GM19438 (cell line): ENCODE data around the gene GNA12.
"Not testable (repeated sequence)": the region's sequence is repeated elsewhere in the genome, so short reads cannot be mapped to it uniquely, and the experiment has no call there.

Experiments
- ATAC-seq: cut with Tn5 transposase; IDR thresholded peaks from one replicate; pipeline ENCODE4 v1.9.1; 2021; ENCODE audit warnings: low read depth; ENCODE audit not compliant: unreplicated experiment

Gene GNA12

DNA sequence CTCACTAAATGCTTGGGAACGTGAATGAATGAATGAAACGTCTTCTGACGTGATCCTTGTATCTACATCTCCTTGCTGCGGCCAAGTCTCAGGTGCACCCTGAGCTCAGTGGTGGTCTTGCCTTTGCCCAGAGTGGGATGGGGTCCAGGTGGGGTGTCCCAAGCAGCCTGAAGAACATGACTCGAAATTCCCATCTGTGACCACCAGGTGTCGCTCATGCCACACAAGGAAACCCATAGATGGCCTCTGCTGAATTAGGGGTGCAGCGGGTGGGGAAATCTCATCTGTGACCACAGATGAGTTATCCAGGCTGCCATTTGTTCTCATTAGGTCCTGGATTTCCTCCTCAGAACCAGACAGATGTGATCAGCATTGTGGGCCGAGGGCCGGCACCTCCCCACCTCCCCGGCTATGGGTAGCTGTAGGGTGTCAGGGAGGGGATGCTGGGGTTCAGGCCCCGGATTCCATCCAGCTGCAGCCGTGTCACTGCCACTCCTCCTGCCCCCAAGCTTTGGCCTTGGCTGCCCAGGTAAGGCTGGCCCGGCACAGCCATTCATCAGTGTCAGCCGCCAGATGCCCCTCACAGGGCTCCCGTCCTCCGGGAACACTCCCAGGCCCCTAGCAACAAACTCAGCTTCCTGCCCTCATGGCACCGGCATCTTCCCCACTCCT, 21.0 kb upstream of the GNA12 start:
- ATAC-seq = no peak

DNA sequence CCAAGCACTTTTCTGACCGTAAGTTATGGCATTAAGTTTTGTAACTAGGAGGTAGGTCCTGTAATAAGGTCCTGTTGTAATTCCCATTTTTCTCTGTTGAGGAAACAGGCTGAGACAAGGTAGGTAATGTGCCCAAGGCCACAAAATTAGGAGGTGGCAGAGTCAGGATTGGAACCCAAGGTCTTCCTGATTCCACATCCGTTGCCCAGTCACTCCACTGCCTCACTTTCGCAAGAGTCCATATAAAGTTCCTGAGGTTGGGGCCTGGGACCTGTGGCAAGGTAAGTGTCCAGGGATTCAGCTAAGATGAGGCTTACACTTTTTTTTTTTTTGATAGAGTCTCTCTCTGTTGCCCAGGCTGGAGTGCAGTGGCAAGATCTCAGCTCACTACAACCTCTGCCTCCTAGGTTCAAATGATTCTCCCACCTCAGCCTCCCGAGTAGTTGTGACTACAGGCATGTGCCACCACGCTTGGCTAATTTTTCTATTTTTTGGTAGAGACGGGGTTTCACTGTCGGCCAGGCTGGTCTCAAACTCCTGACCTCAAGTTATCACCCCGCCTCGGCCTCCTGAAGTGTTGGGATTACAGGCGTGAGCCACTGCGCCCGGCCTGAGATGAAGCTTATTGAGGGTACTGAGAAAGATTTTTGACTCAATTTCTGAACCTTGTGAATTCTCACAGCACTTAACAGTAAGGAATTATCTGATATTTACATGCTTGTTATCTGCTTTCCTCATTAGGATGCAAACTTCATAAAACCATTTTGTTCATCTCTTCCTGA, 20.3 kb upstream of the GNA12 start:
- no peak for ATAC-seq

DNA sequence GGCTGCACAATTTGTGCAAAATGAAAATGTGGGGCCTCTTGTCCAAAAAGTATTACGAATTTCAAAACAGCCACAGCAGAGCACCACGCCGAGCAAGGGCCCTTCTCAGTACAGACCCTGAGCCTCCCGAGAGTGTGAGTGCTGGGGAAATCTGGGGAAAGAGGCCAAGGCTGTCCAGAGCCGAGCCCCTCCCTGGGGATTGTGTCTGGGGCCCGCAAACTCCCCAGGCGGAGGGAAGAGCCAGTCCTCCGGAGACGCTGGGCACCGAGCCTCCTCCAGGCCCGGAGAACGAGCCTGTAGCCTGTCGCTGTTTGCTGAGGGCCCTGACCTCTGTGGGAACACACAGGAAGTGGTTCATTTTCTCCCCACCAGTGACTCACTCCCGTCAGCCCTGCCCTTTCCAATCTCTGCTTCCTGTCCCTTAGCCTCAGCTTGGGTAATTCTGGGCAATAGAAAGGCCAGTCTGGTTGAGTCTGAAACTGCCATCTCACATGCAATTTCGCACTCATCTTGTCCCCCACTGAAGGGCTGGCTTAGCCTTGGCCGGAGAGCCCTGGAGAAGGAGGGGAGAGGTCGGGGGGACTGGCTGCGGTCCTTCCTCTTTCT, 19.5 kb upstream of the GNA12 start:
- peak; percentile 96 for ATAC-seq

DNA sequence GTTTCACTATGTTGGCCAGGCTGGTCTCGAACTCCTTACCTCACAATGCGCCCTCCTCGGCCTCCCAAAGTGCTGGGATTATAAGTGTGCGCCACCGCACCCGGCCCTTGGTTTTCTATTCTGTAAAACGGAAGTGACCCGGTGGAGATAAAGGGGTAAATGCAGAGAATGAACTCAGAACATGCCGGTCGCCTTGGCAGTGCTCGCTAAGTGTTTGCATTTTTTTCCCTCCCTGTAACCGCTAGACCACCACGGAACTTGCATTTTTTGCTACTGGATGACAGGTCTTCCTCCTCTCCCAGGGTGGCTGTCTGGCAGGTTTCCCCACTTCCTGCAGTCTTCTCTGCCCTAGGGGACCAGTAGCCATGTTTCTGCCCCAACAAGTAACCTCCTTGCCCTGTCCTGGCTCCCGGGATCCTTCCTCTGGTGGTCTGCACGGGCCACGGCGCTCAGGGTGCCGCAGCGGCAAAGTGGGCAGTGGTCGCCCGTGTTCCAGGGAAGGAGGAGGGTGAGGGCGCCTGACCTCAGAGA, 18.8 kb upstream of the GNA12 start:
- ATAC-seq = no peak

DNA sequence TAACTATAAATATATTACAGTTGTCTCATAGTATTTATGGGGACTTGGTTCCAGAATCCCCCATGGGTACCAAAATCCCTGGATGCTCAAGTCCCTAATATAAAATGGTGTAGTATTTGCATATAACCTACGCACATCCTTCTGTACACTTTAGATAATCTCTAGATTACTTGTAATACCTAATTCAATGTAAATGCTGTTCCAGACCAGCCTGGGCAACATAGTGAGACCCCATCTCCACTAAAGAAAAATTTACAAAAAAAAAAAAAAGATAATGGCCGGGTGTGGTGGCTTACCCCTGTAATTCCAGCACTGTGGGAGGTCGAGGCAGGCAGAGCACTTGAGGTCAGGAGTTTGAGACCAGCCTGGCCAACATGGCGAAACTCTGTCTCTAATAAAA, 17.4 kb upstream of the GNA12 start:
- no peak for ATAC-seq

DNA sequence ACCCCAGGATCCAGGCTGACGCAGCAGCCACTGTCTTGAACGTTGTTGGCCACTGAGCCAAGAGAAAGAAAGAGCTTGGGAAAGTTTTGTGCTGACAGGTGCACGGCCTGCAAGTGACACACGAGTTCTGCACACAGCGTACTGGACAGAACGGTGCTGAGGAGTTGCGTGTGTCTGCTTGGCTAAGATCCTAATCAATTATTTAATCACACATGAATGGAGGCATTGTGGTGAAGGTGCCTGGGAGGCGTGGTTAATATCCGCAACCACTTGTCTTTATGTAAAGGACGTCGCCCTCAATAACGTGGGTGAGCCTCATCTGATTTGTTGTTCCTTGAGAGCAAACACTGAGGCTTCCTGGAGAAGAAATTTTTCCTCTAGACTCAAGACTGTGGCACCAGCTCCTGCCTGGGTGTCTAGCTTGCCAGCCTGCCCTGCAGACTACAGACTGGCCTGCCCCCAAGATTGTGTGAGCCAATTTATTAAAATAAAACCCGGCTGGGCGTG, 16.6 kb upstream of the GNA12 start:
- ATAC-seq = no peak

DNA sequence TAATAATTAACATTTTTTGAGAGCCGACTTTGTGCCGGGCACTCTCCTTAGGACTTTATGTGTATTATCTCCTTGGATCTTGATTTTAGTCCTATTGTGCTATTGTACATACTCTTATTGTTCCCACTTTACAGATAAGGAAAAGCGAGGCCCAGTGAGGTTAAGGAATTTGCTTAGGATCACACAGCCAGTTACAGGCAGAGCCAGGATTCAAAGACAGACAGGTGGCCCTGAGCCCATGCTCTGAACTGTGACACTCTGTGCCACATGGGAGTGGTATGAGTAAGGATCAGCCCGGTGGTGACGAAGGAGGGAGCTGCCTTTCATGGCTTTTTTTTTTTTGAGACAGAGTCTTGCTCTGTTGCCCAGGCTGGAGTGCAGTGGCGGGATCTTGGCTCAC, 15.8 kb upstream of the GNA12 start:
- no peak for ATAC-seq

DNA sequence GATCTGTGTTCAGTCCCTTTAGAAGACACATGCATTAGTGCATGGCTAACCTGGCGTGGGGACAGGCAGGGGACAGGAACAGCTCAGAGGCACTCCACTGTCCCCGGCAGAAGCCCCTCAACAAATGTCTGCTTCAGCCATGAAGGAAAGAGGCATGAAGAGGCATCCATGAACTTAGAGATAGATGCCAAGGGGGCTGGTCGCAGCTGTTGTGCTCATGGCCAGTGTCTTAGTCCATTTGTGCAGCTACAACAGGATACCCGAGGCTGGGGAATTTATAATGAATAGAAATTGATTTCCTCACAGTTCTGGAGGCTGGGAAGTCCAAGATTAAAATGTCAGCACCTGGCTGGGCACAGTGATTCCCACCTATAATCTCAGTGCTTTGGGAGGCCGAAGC, 14.5 kb upstream of the GNA12 start:
- ATAC-seq = no peak

DNA sequence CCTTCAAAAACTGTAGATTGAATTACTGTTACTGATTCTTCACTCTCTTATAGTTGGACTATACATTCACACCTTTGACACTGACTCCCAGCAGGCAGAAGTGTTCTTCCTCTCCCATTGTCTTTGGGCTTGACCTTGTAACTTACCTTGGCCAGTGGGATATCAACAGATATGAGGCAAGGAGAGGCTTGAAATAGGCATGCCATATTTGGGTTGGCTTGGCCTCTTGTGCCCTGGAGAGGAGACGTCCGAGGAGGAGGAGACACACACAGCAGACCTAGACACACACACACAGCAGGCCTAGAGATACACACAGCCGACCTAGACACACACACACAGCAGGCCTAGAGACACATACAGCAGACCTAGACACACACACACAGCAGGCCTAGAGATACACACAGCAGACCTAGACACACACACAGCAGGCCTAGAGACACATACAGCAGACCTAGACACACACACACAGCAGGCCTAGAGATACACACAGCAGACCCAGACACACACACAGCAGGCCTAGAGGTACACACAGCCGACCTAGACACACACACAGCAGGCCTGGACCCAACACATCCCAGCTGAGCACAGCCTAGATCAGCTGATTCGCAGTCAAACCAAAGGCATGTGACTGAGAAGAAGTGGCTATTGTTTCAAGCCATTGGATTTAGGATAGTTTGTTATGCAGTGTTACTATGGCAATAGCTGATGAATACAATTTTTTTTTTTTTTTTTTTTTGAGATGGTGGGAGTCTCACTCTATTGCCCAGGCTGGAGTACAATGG, 12.5 kb upstream of the GNA12 start:
- no peak for ATAC-seq

DNA sequence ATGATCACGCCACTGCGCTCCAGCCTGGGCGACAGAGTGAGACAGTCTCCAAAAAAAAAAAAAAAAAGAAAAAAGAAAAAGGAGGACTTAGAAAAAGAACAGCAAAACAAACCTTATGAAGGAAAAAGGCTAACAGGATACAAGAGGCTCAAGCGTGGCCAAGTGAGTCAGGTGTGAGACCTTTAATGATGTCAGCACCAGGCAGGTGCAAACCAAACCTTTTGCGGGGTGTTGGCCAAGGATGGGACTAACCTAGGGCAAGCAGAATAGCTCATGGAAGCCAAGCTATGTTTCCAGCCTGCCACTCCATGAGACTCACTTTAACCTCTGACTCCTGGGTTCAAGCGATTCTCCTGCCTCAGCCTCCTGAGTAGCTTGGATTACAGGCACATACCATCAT, 11.3 kb upstream of the GNA12 start:
- no peak for ATAC-seq

DNA sequence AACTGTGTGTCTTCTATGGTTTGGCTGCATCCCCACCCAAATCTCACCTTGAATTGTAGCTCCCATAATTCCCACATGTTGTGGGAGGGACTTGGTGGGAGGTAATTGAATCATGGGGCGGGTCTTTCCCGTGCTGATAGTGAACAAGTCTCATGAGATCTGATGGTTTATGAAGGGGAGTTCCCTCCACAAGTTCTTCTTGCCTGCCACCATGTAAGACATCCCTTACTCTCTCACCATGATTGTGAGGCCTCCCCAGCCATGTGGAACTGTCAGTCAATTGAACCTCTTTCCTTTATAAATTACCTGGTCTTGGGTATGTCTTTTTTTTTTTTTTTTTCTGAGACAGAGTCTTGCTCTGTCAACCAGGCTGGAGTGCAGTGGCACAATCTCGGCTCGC, 9.4 kb upstream of the GNA12 start:
- ATAC-seq = not testable (repeated sequence)

DNA sequence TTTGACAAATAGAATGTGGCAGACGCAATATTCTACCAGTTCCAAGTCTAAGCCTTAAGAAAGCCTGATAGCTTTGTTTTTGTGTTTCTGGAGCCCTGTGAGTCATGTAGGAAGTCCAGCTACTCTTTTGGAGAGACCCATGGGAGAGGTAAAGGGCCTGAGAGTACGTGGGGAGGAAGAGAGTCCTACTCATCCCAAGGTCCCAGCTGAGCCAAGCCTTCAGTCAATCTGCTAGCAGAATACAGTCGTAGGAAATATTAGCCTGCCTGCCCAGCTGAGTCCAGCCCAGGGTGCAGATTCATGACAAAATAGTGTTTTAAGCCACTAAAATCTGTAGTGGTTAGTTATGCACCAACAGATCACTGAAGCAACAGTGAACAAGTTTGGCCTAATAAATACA, 9.0 kb upstream of the GNA12 start:
- no peak for ATAC-seq

DNA sequence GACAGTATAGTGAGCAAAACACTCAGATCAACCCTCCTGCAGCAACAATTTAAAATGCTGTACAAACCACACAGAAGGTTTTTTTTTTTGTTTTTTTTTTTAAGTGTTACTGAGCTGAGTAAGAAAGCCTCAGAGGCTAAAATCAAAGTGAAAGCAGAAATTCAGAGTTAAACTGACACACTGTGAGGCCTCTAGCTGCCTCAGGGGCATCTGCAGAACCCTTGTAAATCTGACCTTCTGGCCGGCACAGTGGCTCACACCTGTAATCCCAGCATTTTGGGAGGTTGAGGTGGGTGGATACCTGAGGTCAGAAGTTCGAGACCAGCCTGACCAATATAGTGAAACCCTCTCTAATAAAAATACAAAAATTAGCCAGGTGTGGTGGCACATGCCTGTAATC, 7.4 kb upstream of the GNA12 start:
- no peak for ATAC-seq

DNA sequence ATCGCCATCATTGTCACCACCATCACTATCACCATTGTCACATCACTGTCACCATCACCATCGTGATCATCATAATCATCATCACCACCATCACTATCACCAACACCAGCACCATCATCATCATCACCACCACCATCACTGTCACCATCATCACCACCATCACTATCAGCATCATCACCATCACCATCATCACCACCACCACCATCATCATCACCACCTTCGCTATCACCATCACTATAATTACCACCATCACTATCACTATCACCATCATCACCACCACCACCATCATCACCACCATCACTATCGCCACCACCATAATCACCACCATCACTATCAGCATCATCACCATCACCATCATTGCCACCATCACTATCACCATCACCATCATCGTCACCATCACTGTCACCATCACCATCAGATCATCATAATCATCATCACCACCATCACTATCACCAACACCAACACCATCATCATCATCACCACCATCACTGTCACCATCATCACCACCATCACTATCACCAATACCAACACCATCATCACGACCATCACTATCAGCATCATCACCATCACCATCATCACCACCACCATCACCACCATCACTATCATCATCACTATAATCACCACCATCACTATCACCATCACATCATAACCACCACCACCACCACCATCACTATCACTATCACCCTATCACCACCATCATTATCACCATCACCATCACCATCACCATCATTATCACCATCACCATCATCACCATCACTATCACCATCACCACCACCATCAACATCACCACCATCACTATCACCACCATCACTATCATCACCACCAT, 6.0 kb upstream of the GNA12 start:
- no peak for ATAC-seq

DNA sequence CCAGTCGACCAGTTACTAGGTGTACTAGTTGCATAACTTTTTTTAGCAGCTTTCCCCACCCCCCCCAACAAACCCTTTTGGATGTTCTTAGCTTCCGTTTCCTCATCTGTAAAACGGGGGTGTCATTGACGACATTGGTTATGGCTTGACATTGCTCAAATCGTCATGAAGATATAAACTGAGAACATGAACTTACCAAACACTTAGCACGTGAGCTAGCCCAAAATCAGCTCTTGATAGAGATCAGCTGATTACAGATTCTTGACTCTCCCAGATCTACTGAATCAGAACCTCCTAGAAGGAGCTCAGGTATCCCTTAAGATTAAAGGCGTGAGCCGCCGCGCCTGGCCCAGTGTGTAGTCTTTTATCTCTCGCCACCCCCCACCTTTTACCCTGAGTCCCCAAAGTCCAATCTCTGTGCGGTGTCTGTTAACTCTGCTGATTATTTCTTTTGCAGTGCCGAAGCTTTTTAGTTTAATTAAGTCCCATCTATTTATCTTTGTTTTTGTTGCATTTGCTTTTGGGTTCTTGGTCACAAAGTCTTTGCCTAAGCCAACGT, 1.0 kb upstream of the GNA12 start:
- ATAC-seq = no peak

DNA sequence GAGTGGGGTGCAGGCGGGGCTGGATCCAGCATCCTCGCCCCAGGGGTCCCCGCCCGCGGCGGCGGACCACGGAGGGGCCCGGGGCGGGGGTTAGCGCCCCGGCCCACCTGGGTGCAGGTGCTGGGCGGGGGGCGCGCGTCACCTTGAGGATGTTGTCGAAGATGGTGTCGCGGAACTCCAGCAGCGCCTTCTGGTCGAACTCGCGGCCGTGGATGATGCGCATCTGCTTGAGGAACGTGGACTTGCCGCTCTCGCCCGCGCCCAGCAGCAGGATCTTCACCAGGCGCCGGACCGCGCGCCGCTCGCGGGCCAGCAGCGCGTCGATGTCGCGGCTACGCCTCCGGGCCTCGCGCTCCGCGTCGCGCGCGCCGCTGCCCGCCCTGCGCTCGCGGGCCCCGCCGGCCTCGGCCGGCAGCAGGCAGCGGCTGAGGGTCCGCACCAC, 376 bp downstream of the GNA12 start:
- ATAC-seq = peak; percentile 28

DNA sequence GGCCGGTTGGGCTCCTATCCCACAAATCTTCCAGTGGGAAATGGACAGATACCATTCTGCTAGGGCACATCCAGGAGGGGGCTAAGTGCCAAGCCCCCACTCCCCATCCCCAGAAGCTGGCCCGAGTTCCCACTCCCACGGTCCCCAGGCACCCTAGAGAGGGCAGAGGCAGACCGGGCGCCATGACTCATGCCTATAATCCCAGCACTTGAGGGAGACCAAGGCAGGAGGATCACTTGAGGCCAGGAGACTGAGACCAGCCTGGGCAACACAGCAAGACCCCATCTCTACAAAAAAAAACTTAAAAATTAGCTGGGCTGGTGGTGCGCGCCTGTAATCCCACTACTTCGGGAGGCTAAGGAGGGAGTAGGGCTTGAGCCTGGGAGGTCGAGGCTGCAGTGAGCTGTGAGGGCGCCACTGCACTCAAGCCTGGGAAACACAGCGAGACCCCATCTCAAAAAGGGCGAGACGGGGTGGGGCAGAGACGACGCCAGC, 870 bp downstream of the GNA12 start:
- ATAC-seq = no peak

DNA sequence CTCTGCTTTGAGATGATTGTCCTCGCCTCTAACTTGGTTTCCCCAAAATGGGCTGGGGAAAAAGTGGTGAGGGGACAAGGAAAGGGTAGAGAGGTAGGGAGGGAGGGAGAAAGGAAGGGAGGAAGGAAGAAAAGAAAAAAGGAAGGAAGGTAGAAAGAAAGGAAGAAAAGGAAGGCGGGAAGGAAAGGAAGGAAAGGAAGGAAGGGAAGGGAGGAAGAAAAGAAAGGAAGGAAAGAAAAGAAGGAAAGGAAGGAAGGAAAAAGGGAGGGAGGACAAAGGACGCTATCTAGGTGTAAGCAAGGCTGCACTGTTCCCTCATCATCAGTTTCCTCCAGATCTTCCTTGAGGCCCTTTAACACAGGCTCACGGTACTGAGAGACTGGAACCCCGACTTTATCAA, 2.2 kb downstream of the GNA12 start:
- ATAC-seq = no peak

DNA sequence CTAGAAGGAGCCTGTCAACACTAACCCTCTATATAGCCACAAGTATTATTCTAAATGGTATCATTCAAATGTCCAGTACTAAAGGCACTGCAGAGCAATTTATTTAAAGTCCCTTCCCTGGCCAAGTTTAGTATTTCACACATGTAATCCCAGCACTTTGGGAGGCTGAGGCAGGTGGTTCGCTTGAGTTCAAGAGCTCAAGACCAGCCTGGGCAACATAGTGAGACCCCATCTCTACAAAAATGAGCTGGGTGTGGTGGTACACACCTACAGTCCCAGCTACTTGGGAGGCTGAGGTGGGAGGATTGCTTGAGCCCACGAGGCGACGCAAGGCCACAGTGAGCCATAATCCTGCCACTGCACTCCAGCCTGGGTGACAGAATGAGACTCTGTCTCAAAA, 3.6 kb downstream of the GNA12 start:
- no peak for ATAC-seq
